H1 (cell line): ENCODE results near the gene CCDC77. TPM values are rescaled to one million over a fixed set of nuclear protein-coding genes. Genes with fewer than 3 reads are reported as not detected.
A peak's percentile ranks its signal among the peaks of the same experiment; 100 is the strongest.

ENCODE experiments used
- CTCF ChIA-PET: fragments of 300-600 bp; sonication (Branson Sonifier 250); formaldehyde crosslinking; loops from one replicate; lab custom pipeline; 2021; ENCODE audit not compliant: partially characterized antibody; lab: Charles Lee
- POLR2A ChIA-PET: fragments of 300-600 bp; sonication (Branson Sonifier 250); formaldehyde crosslinking; loops from one replicate; lab custom pipeline; 2021; ENCODE audit warnings: inconsistent platforms; ENCODE audit not compliant: partially characterized antibody; lab: Charles Lee
- DNase-seq, 2 experiments: peaks; one replicate each; pipeline versions ENCODE4 v3.0.0 to v3.0.0-alpha.2; 2010 to 2022; ENCODE audit warnings: low spot score in 2 of 2, low read depth in 1 of 2, mixed read lengths in 1 of 2
- FAIRE-seq: peaks from 2 replicates; lab custom pipeline; 2011; peaks lifted over from hg19 to GRCh38; lab: Jason Lieb, UNC
- H2AFZ ChIP-seq: 2 replicates; pipeline ENCODE4 v1.8.1; 2012; ENCODE audit warnings: low read length, inconsistent platforms
- H2AK5ac ChIP-seq: 2 replicates; pipeline ENCODE4 v1.6.1; 2013; ENCODE audit warnings: low read depth, low read length
- H2BK120ac ChIP-seq: replicated peaks from 2 replicates; pipeline ENCODE3; 2013; ENCODE audit warnings: low read depth, low read length, inconsistent platforms
- H2BK12ac ChIP-seq: 2 replicates; pipeline ENCODE4 v1.6.1; 2013; ENCODE audit warnings: low read depth, low read length
- H2BK15ac ChIP-seq: 2 replicates; pipeline ENCODE4 v1.6.1; 2013; ENCODE audit warnings: low read length
- H2BK20ac ChIP-seq: 2 replicates; pipeline ENCODE4 v1.6.1; 2013; ENCODE audit warnings: low read length
- H2BK5ac ChIP-seq: 2 replicates; pipeline ENCODE4 v1.6.1; 2013; ENCODE audit warnings: low read depth, low read length
- H3K14ac ChIP-seq: 2 replicates; pipeline ENCODE4 v1.6.1; 2013; ENCODE audit warnings: inconsistent platforms; ENCODE audit not compliant: insufficient read length
- H3K18ac ChIP-seq: 2 replicates; pipeline ENCODE4 v1.6.1; 2013; ENCODE audit warnings: low read length; ENCODE audit errors: extremely low read depth
- H3K23ac ChIP-seq: 2 replicates; pipeline ENCODE4 v1.6.1; 2013; ENCODE audit warnings: inconsistent platforms; ENCODE audit not compliant: insufficient read length
- H3K23me2 ChIP-seq: 2 replicates; pipeline ENCODE4 v1.6.1; 2013; ENCODE audit warnings: low read depth, low read length
- H3K27ac ChIP-seq: 2 replicates; pipeline ENCODE4 v1.6.1; 2011; ENCODE audit warnings: low read depth, low read length, inconsistent platforms
- H3K27me3 ChIP-seq, 4 experiments: replicated peaks in 1 of 4; 1 replicate in 1 of 4; 2 replicates in 3 of 4; pipeline versions ENCODE4 v1.6.1 to v1.8.1; 2011 to 2013; ENCODE audit warnings: low read length in 3 of 4, mild to moderate bottlenecking in 3 of 4, inconsistent platforms in 2 of 4, mixed read lengths in 2 of 4, moderate library complexity in 1 of 4; ENCODE audit not compliant: control insufficient read depth in 3 of 4, insufficient read depth in 3 of 4; ENCODE audit errors: extremely low read depth in 1 of 4
- H3K36me3 ChIP-seq, 4 experiments: 2 replicates each; pipeline versions ENCODE4 v1.6.1 to v1.8.1; 2011 to 2013; ENCODE audit warnings: mild to moderate bottlenecking in 4 of 4, low read length in 3 of 4, moderate library complexity in 2 of 4, control low read depth in 1 of 4, inconsistent platforms in 1 of 4; ENCODE audit not compliant: insufficient read depth in 4 of 4, control insufficient read depth in 2 of 4
- H3K4ac ChIP-seq: replicated peaks from 2 replicates; pipeline ENCODE3; 2013; ENCODE audit warnings: low read length, low read depth, mixed read lengths, inconsistent platforms; ENCODE audit not compliant: insufficient read length
- H3K4me1 ChIP-seq, 4 experiments: replicated peaks in 1 of 4; 1 replicate in 1 of 4; 2 replicates in 3 of 4; pipeline versions ENCODE4 v1.6.1 to v1.8.1; 2011 to 2013; ENCODE audit warnings: low read length in 3 of 4, inconsistent platforms in 2 of 4, mixed read lengths in 1 of 4; ENCODE audit not compliant: insufficient read depth in 4 of 4, control insufficient read depth in 3 of 4
- H3K4me2 ChIP-seq, 2 experiments: 2 replicates each; pipeline versions ENCODE4 v1.6.1 to v1.8.1; 2011 to 2013; ENCODE audit warnings: low read depth in 2 of 2, low read length in 2 of 2, control low read depth in 1 of 2, inconsistent platforms in 1 of 2, mild to moderate bottlenecking in 1 of 2; ENCODE audit not compliant: insufficient read depth in 1 of 2
- H3K4me3 ChIP-seq, 4 experiments: fragments of 200-600, 300-600 bp in 1 of 4; sonication (generic), shearing (Covaris generic), sonication (Bioruptor Twin) in 1 of 4; 2 replicates each; pipeline versions ENCODE4 v1.5.1 to v1.8.1; 2011 to 2016; ENCODE audit warnings: low read length in 4 of 4, low read depth in 3 of 4, control low read depth in 2 of 4, inconsistent platforms in 2 of 4, mild to moderate bottlenecking in 2 of 4, mixed read lengths in 1 of 4, moderate library complexity in 1 of 4; ENCODE audit not compliant: insufficient read depth in 2 of 4; ENCODE audit errors: extremely low read depth in 1 of 4
- H3K56ac ChIP-seq: replicated peaks from 2 replicates; pipeline ENCODE3; 2013; ENCODE audit warnings: low read depth, mild to moderate bottlenecking, mixed read lengths, low read length, inconsistent platforms; ENCODE audit not compliant: insufficient read length
- H3K79me1 ChIP-seq: 2 replicates; pipeline ENCODE4 v1.6.1; 2013; ENCODE audit warnings: low read depth, low read length, control low read depth
- H3K79me2 ChIP-seq, 2 experiments: 2 replicates each; pipeline versions ENCODE4 v1.6.1 to v1.8.1; 2012 to 2013; ENCODE audit warnings: low read length in 2 of 2, mild to moderate bottlenecking in 2 of 2, inconsistent platforms in 1 of 2; ENCODE audit not compliant: insufficient read depth in 2 of 2, control insufficient read depth in 1 of 2
- H3K9ac ChIP-seq, 4 experiments: replicated peaks in 1 of 4; 1 replicate in 1 of 4; 2 replicates in 3 of 4; pipeline versions ENCODE4 v1.6.1 to v1.8.1; 2011 to 2013; ENCODE audit warnings: low read depth in 3 of 4, low read length in 3 of 4, control low read depth in 2 of 4, mild to moderate bottlenecking in 2 of 4, moderate library complexity in 2 of 4, inconsistent platforms in 1 of 4; ENCODE audit errors: extremely low read depth in 1 of 4
- H3K9me3 ChIP-seq, 2 experiments: 2 replicates each; pipeline versions ENCODE4 v1.6.1 to v1.8.1; 2012 to 2013; ENCODE audit warnings: mild to moderate bottlenecking in 2 of 2, moderate library complexity in 2 of 2, control low read depth in 1 of 2, inconsistent platforms in 1 of 2, low read depth in 1 of 2, low read length in 1 of 2, mixed read lengths in 1 of 2; ENCODE audit not compliant: insufficient read depth in 2 of 2
- H4K20me1 ChIP-seq, 2 experiments: replicated peaks in 1 of 2; 2 replicates each; pipeline versions ENCODE3 to v1.8.1; 2011 to 2013; ENCODE audit warnings: inconsistent platforms in 2 of 2, low read length in 2 of 2, mild to moderate bottlenecking in 1 of 2; ENCODE audit not compliant: insufficient read depth in 2 of 2, control insufficient read depth in 1 of 2
- H4K5ac ChIP-seq: 2 replicates; pipeline ENCODE4 v1.6.1; 2013; ENCODE audit warnings: low read length, low read depth, mixed read lengths, inconsistent platforms; ENCODE audit not compliant: insufficient read length
- H4K8ac ChIP-seq: 2 replicates; pipeline ENCODE4 v1.8.0; 2013; ENCODE audit warnings: mild to moderate bottlenecking, moderate library complexity, low read length, inconsistent platforms; ENCODE audit not compliant: insufficient read depth; ENCODE audit errors: extremely low read depth
- H4K91ac ChIP-seq: replicated peaks from 2 replicates; pipeline ENCODE3; 2013; ENCODE audit warnings: low read length, mixed read lengths, inconsistent platforms; ENCODE audit not compliant: insufficient read length
- BACH1 ChIP-seq: IDR thresholded peaks from 2 replicates; pipeline ENCODE4 v1.6.1; 2012; ENCODE audit warnings: low read length, improper control_type of control experiment
- BRCA1 ChIP-seq: IDR thresholded peaks from 2 replicates; pipeline ENCODE4 v1.6.1; 2012; ENCODE audit warnings: low read depth, low read length, improper control_type of control experiment
- CEBPB ChIP-seq: IDR thresholded peaks from 2 replicates; pipeline ENCODE4 v1.6.1; 2012; ENCODE audit warnings: low read depth, low read length
- CHD1 ChIP-seq: IDR thresholded peaks from 2 replicates; pipeline ENCODE4 v1.6.1; 2012; ENCODE audit warnings: low read depth, low read length, improper control_type of control experiment
- CTBP2 ChIP-seq: IDR thresholded peaks from 2 replicates; pipeline ENCODE4 v1.7.0; 2011; ENCODE audit warnings: borderline replicate concordance, mild to moderate bottlenecking, moderate library complexity, mixed read lengths, low read length; ENCODE audit not compliant: insufficient read depth, insufficient read length
- HDAC6 ChIP-seq: IDR thresholded peaks from one replicate; pipeline ENCODE4 v1.7.1; 2012; ENCODE audit warnings: low read depth, mild to moderate bottlenecking, inconsistent platforms, low read length, moderate library complexity
- KDM1A ChIP-seq: fragments of 200-600, 300-600 bp; sonication (generic); IDR thresholded peaks from 2 replicates; pipeline ENCODE4 v1.7.1; 2016; ENCODE audit warnings: mild to moderate bottlenecking, low read length, borderline replicate concordance
- POLR2AphosphoS5 ChIP-seq: IDR thresholded peaks from 2 replicates; pipeline ENCODE4 v1.6.1; 2011; ENCODE audit warnings: low read depth, low read length
- RBBP5 ChIP-seq: IDR thresholded peaks from 2 replicates; pipeline ENCODE4 v1.7.1; 2012; ENCODE audit warnings: low read depth, mild to moderate bottlenecking, inconsistent platforms, low read length, moderate library complexity, borderline replicate concordance
- SAP30 ChIP-seq: fragments of 300-600 bp; sonication (generic); IDR thresholded peaks from 2 replicates; pipeline ENCODE4 v1.7.1; 2012; ENCODE audit warnings: low read length, moderate library complexity, mild to moderate bottlenecking, inconsistent platforms; ENCODE audit not compliant: insufficient read depth, insufficient replicate concordance
- SIN3A ChIP-seq, 2 experiments: IDR thresholded peaks in 1 of 2; conservative IDR thresholded peaks in 1 of 2; 2 replicates each; pipeline ENCODE4 v1.6.1; 2011 to 2012; ENCODE audit warnings: low read length in 2 of 2, improper control_type of control experiment in 1 of 2, low read depth in 1 of 2, mild to moderate bottlenecking in 1 of 2
- TBP ChIP-seq: IDR thresholded peaks from 2 replicates; pipeline ENCODE4 v1.6.1; 2011; ENCODE audit warnings: low read depth, low read length, improper control_type of control experiment
- TCF12 ChIP-seq: IDR thresholded peaks from 2 replicates; pipeline ENCODE4 v1.6.1; 2011; ENCODE audit warnings: low read depth, mild to moderate bottlenecking, low read length
- WGBS, 2 experiments: shearing (Covaris generic) in 1 of 2; methylation state at CpG; one replicate each; pipeline versions ENCODE4 v1.1.6 to v1.1.7; 2013 to 2015; ENCODE audit warnings: low lambda C conversion rate in 2 of 2, mixed read lengths in 2 of 2, inconsistent platforms in 1 of 2, low coverage in 1 of 2, missing lambda C conversion rate in 1 of 2; ENCODE audit not compliant: insufficient replicate concordance in 2 of 2, insufficient coverage in 1 of 2, insufficient read length in 1 of 2; ENCODE audit errors: extremely low coverage in 1 of 2, missing lambda C conversion rate in 1 of 2; 5-methylcytosine and 5-hydroxymethylcytosine counted together
- polyA plus RNA-seq, 7 experiments: library from polyadenylated mRNA; depleted of rRNA in 3 of 7; stranded (reverse) in 5 of 7; unstranded in 2 of 7; fragments of >200 nt in 5 of 7; fragments of 200-250 nt in 2 of 7; gene quantifications; 1 replicate in 5 of 7; 2 replicates in 1 of 7; 4 replicates in 1 of 7; pipeline versions ENCODE4 v1.2.1 to v1.2.3, GENCODE V29; 2011 to 2013; ENCODE audit warnings: missing spikeins in 2 of 7, mixed read lengths in 2 of 7
- total RNA-seq: library from RNA; stranded (reverse); fragmentation: NEBNext Ultra II Directional; extraction: Animal tissue kit (Norgen Biotek cat#: 25700); gene quantifications from 2 replicates; pipeline ENCODE4 v1.2.1, GENCODE V29; 2021

CCDC77 gene
- total and polyA plus RNA-seq, 2 of the 8 experiments (the other 6 are each of a cell fraction or from before 2014, with no cell fraction given), result 10.3 to 30.4 TPM

DNA sequence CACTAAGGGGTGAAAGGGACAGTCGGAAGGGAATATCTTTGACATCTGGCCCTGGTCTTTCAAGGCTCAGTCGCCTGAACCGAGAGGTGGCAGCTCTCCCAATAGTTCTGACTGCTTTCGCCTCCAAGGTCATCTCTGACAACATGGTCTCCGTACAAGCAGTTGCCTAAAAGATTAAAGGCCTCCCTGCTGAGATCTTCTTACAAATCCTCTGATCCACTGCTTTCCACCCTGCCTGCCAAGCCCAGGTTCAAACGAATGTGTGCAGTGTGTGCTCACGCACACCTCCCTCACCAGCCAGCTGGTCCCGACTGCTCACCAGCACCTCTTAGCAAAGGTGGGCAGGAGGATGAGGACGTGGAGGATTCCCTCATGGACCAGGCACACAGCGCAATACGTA is 68.7 kb downstream of the CCDC77 start:
- H2AFZ ChIP-seq, result no peak overlapping the region
- CTCF ChIA-PET, result interaction anchor here (0.7 to 3.1 kb wide), 3 partner anchors 16 to 70 kb away, joined by 3 to 13 read pairs (median 3); no protein-coding TSS in a partner anchor
- H4K91ac ChIP-seq, result no peak overlapping the region
- H3K14ac ChIP-seq, result no peak overlapping the region
- H3K4ac ChIP-seq, result no peak overlapping the region
- no peak overlapping the region for H4K8ac ChIP-seq
- no peak overlapping the region; the same call in 1 of the 2 replicates for H2BK20ac ChIP-seq
- H3K23ac ChIP-seq, result no peak overlapping the region
- no peaks in the 10 kb centered on the region for H3K9me3 ChIP-seq
- no peaks in the 10 kb centered on the region for H3K27me3 ChIP-seq
- H2AK5ac ChIP-seq, result no peak overlapping the region
- no peak overlapping the region for H3K56ac ChIP-seq
- peak overlapping the region in 1 of 4 experiments; percentile 17; a peak in 2 of 7 replicates for H3K9ac ChIP-seq
- TF ChIP-seq RBBP5 (no peak), BRCA1 (no peak), TCF12 (no peak), TBP (no peak), CEBPB (no peak), POLR2AphosphoS5 (no peak), CHD1 (no peak), SIN3A (conservative IDR thresholded peaks at IDR 0.05 in 1 of 2, IDR thresholded peaks at IDR 0.05 in 1 of 2; ENCODE audit: low read depth in 1 of 2, low read length in 2 of 2) (no peak), KDM1A (no peak), HDAC6 (no peak), SAP30 (no peak), CTBP2 (no peak), BACH1 (no peak)
- TF ChIP-seq, all 59 proteins: peak for 0
- Histone ChIP-seq H3K27ac (no peak overlapping the region), H3K36me3 (no peaks in the 10 kb centered on the region), H3K23me2 (no peaks in the 10 kb centered on the region), H3K79me2 (no peaks in the 10 kb centered on the region), H3K18ac (no peak overlapping the region), H4K20me1 (peaks cover 0 to 7% of the 10 kb centered on the region in 2 experiments), H2BK15ac (no peak overlapping the region), H3K4me1 (peaks cover 0 to 5% (median 0%) of the 10 kb centered on the region in 4 experiments; a peak in 1 of 7 replicates), H3K79me1 (peaks cover 4% of the 10 kb centered on the region; the same call in 1 of the 2 replicates), H3K4me2 (no peak overlapping the region), H3K4me3 (no peak overlapping the region), H2BK12ac (peak overlapping the region; percentile 43; the same call in 1 of the 2 replicates), H4K5ac (no peak overlapping the region), H2BK120ac (no peak overlapping the region), H2BK5ac (peak overlapping the region; percentile 22; the same call in 1 of the 2 replicates)
- POLR2A ChIA-PET, result interaction anchor here (1.5 kb wide), 1 partner anchor 10 kb away, joined by 3 read pairs; no protein-coding TSS in a partner anchor
- FAIRE-seq, result no peak
- 82% methylated on average over 11 of the region's 11 CpGs; no CpG with 5 or more reads in 1 of the 2 experiments for WGBS, 2 experiments
- no peak for DNase-seq
